Gastrocnemius medialis (tissue), 4 donors: ENCODE measurements around the gene MCAM.

Experiments used
- CTCF ChIP-seq, 5 experiments: fragments of 450-650 bp in 3 of 5; fragments of 200-600 bp in 2 of 5; sonication (generic) in 2 of 5; IDR thresholded peaks in 4 of 5; conservative IDR thresholded peaks in 1 of 5; 1 replicate in 4 of 5; 2 replicates in 1 of 5; pipeline ENCODE4 v1.5.1; 2016 to 2019; ENCODE audit warnings: antibody characterized with exemption in 5 of 5, mild to moderate bottlenecking in 3 of 5, moderate library complexity in 3 of 5
- POLR2A ChIP-seq, 2 donors: fragments of 450-650 bp; IDR thresholded peaks; one replicate each; pipeline ENCODE4 v1.6.1; 2017; ENCODE audit warnings: antibody characterized with exemption in 2 of 2, mild to moderate bottlenecking in 2 of 2, moderate library complexity in 2 of 2

GRCh38 chr11:119363851-119364590, 47.1 kb upstream of the MCAM start:
- TF ChIP-seq CTCF (IDR thresholded peaks at IDR 0.05 in 4 of 5, conservative IDR thresholded peaks at IDR 0.05 in 1 of 5) (no peak), POLR2A (IDR thresholded peaks at IDR 0.05) (peak; percentile 97 to 98)
